Measurements from ENCODE around the gene MPND.

Gene MPND

GRCh38 chr19:4343370-4344307, at the start of gene MPND:
Gene MPND, plus strand, starts transcription at chr19:4343562. Its CDS starts 32 bp downstream, at chr19:4343594.
- no peaks in the 10 kb centered on the region for H3K27me3 ChIP-seq (ENCODE audit: insufficient read depth, low read length)
- H3K36me3 ChIP-seq (ENCODE audit: insufficient read depth, low read length), result peaks cover 22% of the 10 kb centered on the region
- H2AFZ ChIP-seq (ENCODE audit: low read depth, low read length), result peak within 1 kb of the TSS; percentile 23
- peak within 1 kb of the TSS; percentile 92 for H3K4me3 ChIP-seq (ENCODE audit: low read length)
- H3K4me1 ChIP-seq (ENCODE audit: insufficient read depth, low read length), result peaks cover 17% of the 10 kb centered on the region
- no peaks in the 10 kb centered on the region for H3K9me3 ChIP-seq (ENCODE audit: low read length)

- Histone ChIP-seq H3K27me3 (ENCODE audit: insufficient read depth, low read length) (no peaks in the 10 kb centered on the region), H3K4me1 (ENCODE audit: insufficient read depth, low read length) (peaks cover 5% of the 10 kb centered on the region), H3K36me3 (ENCODE audit: insufficient read depth, low read length) (peaks cover 10% of the 10 kb centered on the region)
These were observed 49.0 kb upstream of the MPND start for GRCh38 chr19:4294389-4294788.

GRCh38 chr19:4295972-4296771, 47.2 kb upstream of the MPND start:
- no peaks in the 10 kb centered on the region for H3K9me3 ChIP-seq (ENCODE audit: low read length)
- H3K4me3 ChIP-seq (ENCODE audit: low read length), result no peak overlapping the region
- H3K36me3 ChIP-seq (ENCODE audit: insufficient read depth, low read length), result peaks cover 3% of the 10 kb centered on the region
- no peak overlapping the region for H2AFZ ChIP-seq (ENCODE audit: low read depth, low read length)
- no peaks in the 10 kb centered on the region for H3K27me3 ChIP-seq (ENCODE audit: insufficient read depth, low read length)
- peaks cover under 1% of the 10 kb centered on the region for H3K4me1 ChIP-seq (ENCODE audit: insufficient read depth, low read length)

More at GRCh38 chr19:4294389-4294788, 49.0 kb upstream of the MPND start:
- no peak overlapping the region for H2AFZ ChIP-seq (ENCODE audit: low read depth, low read length)
- no peaks in the 10 kb centered on the region for H3K9me3 ChIP-seq (ENCODE audit: low read length)
- H3K4me3 ChIP-seq (ENCODE audit: low read length), result no peak overlapping the region

- peaks cover 6% of the 10 kb centered on the region for H3K4me1 ChIP-seq (ENCODE audit: insufficient read depth, low read length)
- no peaks in the 10 kb centered on the region for H3K27me3 ChIP-seq (ENCODE audit: insufficient read depth, low read length)
- no peak overlapping the region for H2AFZ ChIP-seq (ENCODE audit: low read depth, low read length)
- H3K36me3 ChIP-seq (ENCODE audit: insufficient read depth, low read length), result no peaks in the 10 kb centered on the region
- H3K4me3 ChIP-seq (ENCODE audit: low read length), result no peak overlapping the region
- H3K9me3 ChIP-seq (ENCODE audit: low read length), result no peaks in the 10 kb centered on the region
These were observed 45.2 kb upstream of the MPND start for GRCh38 chr19:4297901-4298809.

- Histone ChIP-seq H3K9me3 (ENCODE audit: low read length) (no peaks in the 10 kb centered on the region), H3K4me1 (ENCODE audit: insufficient read depth, low read length) (peaks cover 6% of the 10 kb centered on the region), H3K36me3 (ENCODE audit: insufficient read depth, low read length) (no peaks in the 10 kb centered on the region), H3K27me3 (ENCODE audit: insufficient read depth, low read length) (no peaks in the 10 kb centered on the region), H2AFZ (ENCODE audit: low read depth, low read length) (no peak overlapping the region), H3K4me3 (ENCODE audit: low read length) (no peak overlapping the region)
These were observed 44.4 kb upstream of the MPND start for GRCh38 chr19:4298810-4299550.

- peaks cover 9% of the 10 kb centered on the region for H3K4me1 ChIP-seq (ENCODE audit: insufficient read depth, low read length)
- H3K27me3 ChIP-seq (ENCODE audit: insufficient read depth, low read length), result no peaks in the 10 kb centered on the region
- H2AFZ ChIP-seq (ENCODE audit: low read depth, low read length), result no peak overlapping the region
- H3K9me3 ChIP-seq (ENCODE audit: low read length), result no peaks in the 10 kb centered on the region
- H3K36me3 ChIP-seq (ENCODE audit: insufficient read depth, low read length), result no peaks in the 10 kb centered on the region
- no peak overlapping the region for H3K4me3 ChIP-seq (ENCODE audit: low read length)
These were observed 42.8 kb upstream of the MPND start for GRCh38 chr19:4300589-4300988.

GRCh38 chr19:4301590-4302242, 41.6 kb upstream of the MPND start:
- no peaks in the 10 kb centered on the region for H3K27me3 ChIP-seq (ENCODE audit: insufficient read depth, low read length)
- peak overlapping the region; percentile 27 for H2AFZ ChIP-seq (ENCODE audit: low read depth, low read length)
- peak overlapping the region; percentile 14 for H3K4me3 ChIP-seq (ENCODE audit: low read length)
- peaks cover 2% of the 10 kb centered on the region for H3K36me3 ChIP-seq (ENCODE audit: insufficient read depth, low read length)
- no peaks in the 10 kb centered on the region for H3K9me3 ChIP-seq (ENCODE audit: low read length)
- H3K4me1 ChIP-seq (ENCODE audit: insufficient read depth, low read length), result peaks cover 9% of the 10 kb centered on the region

- H2AFZ ChIP-seq (ENCODE audit: low read depth, low read length), result peak within 1 kb of the TSS; percentile 27
- H3K9me3 ChIP-seq (ENCODE audit: low read length), result no peaks in the 10 kb centered on the region
- H3K27me3 ChIP-seq (ENCODE audit: insufficient read depth, low read length), result no peaks in the 10 kb centered on the region
- peaks cover 7% of the 10 kb centered on the region for H3K36me3 ChIP-seq (ENCODE audit: insufficient read depth, low read length)
- H3K4me3 ChIP-seq (ENCODE audit: low read length), result peak within 1 kb of the TSS; percentile 14
- peaks cover 9% of the 10 kb centered on the region for H3K4me1 ChIP-seq (ENCODE audit: insufficient read depth, low read length)
These were observed 41.1 kb upstream of the MPND start, which contains the start of gene TMIGD2 for GRCh38 chr19:4302243-4302640. Gene TMIGD2, minus strand, starts transcription at chr19:4302389. Its CDS starts 4 bp downstream, at chr19:4302385.

GRCh38 chr19:4303819-4304537, 39.4 kb upstream of the MPND start:
- H3K4me1 ChIP-seq (ENCODE audit: insufficient read depth, low read length), result peaks cover 9% of the 10 kb centered on the region
- peaks cover 16% of the 10 kb centered on the region for H3K36me3 ChIP-seq (ENCODE audit: insufficient read depth, low read length)
- H3K27me3 ChIP-seq (ENCODE audit: insufficient read depth, low read length), result no peaks in the 10 kb centered on the region
- no peaks in the 10 kb centered on the region for H3K9me3 ChIP-seq (ENCODE audit: low read length)
- peak overlapping the region; percentile 51 for H3K4me3 ChIP-seq (ENCODE audit: low read length)
- H2AFZ ChIP-seq (ENCODE audit: low read depth, low read length), result no peak overlapping the region

GRCh38 chr19:4304538-4305256, 38.7 kb upstream of the MPND start, which contains the start of gene FSD1:
Gene FSD1, plus strand, starts transcription at chr19:4304598. Its CDS starts 149 bp downstream, at chr19:4304747.
- Histone ChIP-seq H3K4me3 (ENCODE audit: low read length) (peak within 1 kb of the TSS; percentile 51), H3K4me1 (ENCODE audit: insufficient read depth, low read length) (peaks cover 9% of the 10 kb centered on the region), H3K9me3 (ENCODE audit: low read length) (no peaks in the 10 kb centered on the region), H2AFZ (ENCODE audit: low read depth, low read length) (no peak within 1 kb of the TSS), H3K27me3 (ENCODE audit: insufficient read depth, low read length) (no peaks in the 10 kb centered on the region), H3K36me3 (ENCODE audit: insufficient read depth, low read length) (peaks cover 16% of the 10 kb centered on the region)

- Histone ChIP-seq H3K36me3 (ENCODE audit: insufficient read depth, low read length) (peaks cover 19% of the 10 kb centered on the region), H3K4me3 (ENCODE audit: low read length) (no peak overlapping the region), H3K4me1 (ENCODE audit: insufficient read depth, low read length) (peaks cover 9% of the 10 kb centered on the region), H3K27me3 (ENCODE audit: insufficient read depth, low read length) (no peaks in the 10 kb centered on the region), H2AFZ (ENCODE audit: low read depth, low read length) (no peak overlapping the region), H3K9me3 (ENCODE audit: low read length) (no peaks in the 10 kb centered on the region)
These were observed 38.1 kb upstream of the MPND start for GRCh38 chr19:4305257-4305612.
